ENCODE data around the gene UBE2D2. TPM values are rescaled to one million over a fixed set of nuclear protein-coding genes. Genes with fewer than 3 reads are reported as not detected.
"Not testable (repeated sequence)": the region's sequence is repeated elsewhere in the genome, so short reads cannot be mapped to it uniquely, and the experiment has no call there.

Gene UBE2D2
- total RNA-seq, 2 experiments from 2014 or later, result 145 to 239 TPM

- POLR2A ChIA-PET, result interaction anchor here (0.6 to 2.4 kb wide), 4 partner anchors 8 to 309 kb away, joined by 3 to 9 read pairs (median 4); no protein-coding TSS in a partner anchor
- intact Hi-C loops (cut with micrococcal nuclease; ENCODE audit: unreplicated experiment), result no loop called here
- no TSS peak for BruUV-seq (replicated peaks)
These were observed 23.0 kb downstream of the UBE2D2 start for GRCh38 chr5:139584137-139584536.

GRCh38 chr5:139588116-139588515 is 27.0 kb downstream of the UBE2D2 start:
- H2AFZ ChIP-seq (ENCODE audit: low read length); H4K20me1 ChIP-seq (ENCODE audit: insufficient read depth, low read length); H3K4me3 ChIP-seq (ENCODE audit: low read depth, low read length, poor library complexity, severe bottlenecking); intact Hi-C loops (cut with micrococcal nuclease; ENCODE audit: unreplicated experiment); H3K27ac ChIP-seq (ENCODE audit: low read depth, low read length, poor library complexity, severe bottlenecking); DNase-seq (ENCODE audit: low spot score); H3K9me2 ChIP-seq (ENCODE audit: insufficient read depth, low read length); H3K9me3 ChIP-seq (ENCODE audit: low read length); BruUV-seq (replicated peaks); H3K4me2 ChIP-seq (ENCODE audit: low read length); CTCF ChIA-PET (ENCODE audit: unreplicated experiment): not testable (repeated sequence)
- POLR2A ChIA-PET, result interaction anchor here (0.6 to 2.3 kb wide), 7 partner anchors 9 to 1895 kb away, joined by 3 to 9 read pairs (median 4); no protein-coding TSS in a partner anchor
- H3K79me2 ChIP-seq (ENCODE audit: insufficient read depth, low read depth, low read length), result peaks cover 100% of the 10 kb centered on the region
- peaks cover 24% of the 10 kb centered on the region for H3K4me1 ChIP-seq (ENCODE audit: insufficient read depth, low read length, poor library complexity, severe bottlenecking)
- H3K36me3 ChIP-seq (ENCODE audit: insufficient read depth, low read length), result peaks cover 87% of the 10 kb centered on the region

More at GRCh38 chr5:139584137-139584536, 23.0 kb downstream of the UBE2D2 start:
- Histone ChIP-seq H4K20me1 (ENCODE audit: insufficient read depth, low read length) (peaks cover 5% of the 10 kb centered on the region; the same call in 1 of the 2 replicates), H3K4me3 (ENCODE audit: low read depth, low read length, poor library complexity, severe bottlenecking) (no peak overlapping the region), H3K36me3 (ENCODE audit: insufficient read depth, low read length) (peaks cover 86% of the 10 kb centered on the region), H3K79me2 (ENCODE audit: insufficient read depth, low read depth, low read length) (peaks cover 100% of the 10 kb centered on the region), H3K9me3 (ENCODE audit: low read length) (no peaks in the 10 kb centered on the region), H3K27ac (ENCODE audit: low read depth, low read length, poor library complexity, severe bottlenecking) (no peak overlapping the region), H3K4me1 (ENCODE audit: insufficient read depth, low read length, poor library complexity, severe bottlenecking) (peaks cover 34% of the 10 kb centered on the region), H3K9me2 (ENCODE audit: insufficient read depth, low read length) (no peaks in the 10 kb centered on the region), H3K4me2 (ENCODE audit: low read length) (no peak overlapping the region), H2AFZ (ENCODE audit: low read length) (no peak overlapping the region)
- no peak for DNase-seq (ENCODE audit: low spot score)
- CTCF ChIA-PET (ENCODE audit: unreplicated experiment), result no interaction called here
- TF ChIP-seq CTCF (conservative IDR thresholded peaks at IDR 0.05; ENCODE audit: low read length) (no peak), EZH2phosphoT487 (IDR thresholded peaks at IDR 0.05; ENCODE audit: borderline replicate concordance, low read depth, low read length) (no peak)

- H3K9me2 ChIP-seq (ENCODE audit: insufficient read depth, low read length), result no peaks in the 10 kb centered on the region
- peaks cover 86% of the 10 kb centered on the region for H3K36me3 ChIP-seq (ENCODE audit: insufficient read depth, low read length)
- H3K4me2 ChIP-seq (ENCODE audit: low read length), result no peak overlapping the region
- H4K20me1 ChIP-seq (ENCODE audit: insufficient read depth, low read length), result peaks cover 5% of the 10 kb centered on the region
- DNase-seq (ENCODE audit: low spot score), result no peak
- H3K4me3 ChIP-seq (ENCODE audit: low read depth, low read length, poor library complexity, severe bottlenecking), result no peak overlapping the region
- TF ChIP-seq EZH2phosphoT487 (IDR thresholded peaks at IDR 0.05; ENCODE audit: borderline replicate concordance, low read depth, low read length), result no peak
- no peak for TF ChIP-seq CTCF (conservative IDR thresholded peaks at IDR 0.05; ENCODE audit: low read length)
- peaks cover 3% of the 10 kb centered on the region; the same call in 1 of the 2 replicates for H3K9me3 ChIP-seq (ENCODE audit: low read length)
- no TSS peak for BruUV-seq (replicated peaks)
- H3K4me1 ChIP-seq (ENCODE audit: insufficient read depth, low read length, poor library complexity, severe bottlenecking), result peaks cover 25% of the 10 kb centered on the region
- CTCF ChIA-PET (ENCODE audit: unreplicated experiment), result no interaction called here
- peaks cover 100% of the 10 kb centered on the region for H3K79me2 ChIP-seq (ENCODE audit: insufficient read depth, low read depth, low read length)
- H2AFZ ChIP-seq (ENCODE audit: low read length), result no peak overlapping the region
- POLR2A ChIA-PET, result interaction anchor here (1.0 to 2.3 kb wide), 2 partner anchors 23 to 38 kb away, joined by 3 to 8 read pairs; no protein-coding TSS in a partner anchor
- no peak overlapping the region for H3K27ac ChIP-seq (ENCODE audit: low read depth, low read length, poor library complexity, severe bottlenecking)
- intact Hi-C loops (cut with micrococcal nuclease; ENCODE audit: unreplicated experiment), result no loop called here
These were observed 27.8 kb downstream of the UBE2D2 start for GRCh38 chr5:139588962-139589361.
